AG20443 (cell line): ENCODE results near the gene CLEC3B.
"Not testable (repeated sequence)": the region's sequence is repeated elsewhere in the genome, so short reads cannot be mapped to it uniquely, and the experiment has no call there.

Experiments
- DNase-seq: peaks from one replicate; pipeline ENCODE4 v3.0.0; 2012; ENCODE audit warnings: low spot score, mixed read lengths

CLEC3B gene

GRCh38 chr3:45035441-45036301, 9.6 kb downstream of the CLEC3B start:
- DNase-seq: peak; percentile 59

- DNase-seq: peak; percentile 92
Measured at GRCh38 chr3:45037720-45038455, 11.8 kb downstream of the CLEC3B start.

- DNase-seq: no peak
Measured at GRCh38 chr3:45041666-45042065, 15.6 kb downstream of the CLEC3B start.

- no peak for DNase-seq
Measured at GRCh38 chr3:45042162-45042561, 16.1 kb downstream of the CLEC3B start.

GRCh38 chr3:45043728-45044299, 17.7 kb downstream of the CLEC3B start:
- peak; percentile 84 for DNase-seq

GRCh38 chr3:45048244-45048643, 22.1 kb downstream of the CLEC3B start:
- DNase-seq: peak; percentile 72

- no peak for DNase-seq
Measured at GRCh38 chr3:45049807-45050206, 23.7 kb downstream of the CLEC3B start.

- no peak for DNase-seq
Measured at GRCh38 chr3:45051685-45052084, 25.6 kb downstream of the CLEC3B start.

GRCh38 chr3:45053805-45054195, 27.7 kb downstream of the CLEC3B start:
- not testable (repeated sequence) for DNase-seq

- peak; percentile 58 for DNase-seq
Measured at GRCh38 chr3:45054196-45054857, 28.2 kb downstream of the CLEC3B start.

GRCh38 chr3:45055032-45055410, 28.9 kb downstream of the CLEC3B start:
- DNase-seq: peak; percentile 57

GRCh38 chr3:45055411-45056143, 29.5 kb downstream of the CLEC3B start:
- peak; percentile 46 for DNase-seq

GRCh38 chr3:45056608-45057301, 30.7 kb downstream of the CLEC3B start:
- DNase-seq: no peak

GRCh38 chr3:45057557-45057956, 31.5 kb downstream of the CLEC3B start:
- DNase-seq: no peak

GRCh38 chr3:45059132-45059531, 33.0 kb downstream of the CLEC3B start:
- DNase-seq: no peak

- peak; percentile 31 for DNase-seq
Measured at GRCh38 chr3:45060165-45060892, 34.2 kb downstream of the CLEC3B start.

- no peak for DNase-seq
Measured at GRCh38 chr3:45062697-45063070, 36.6 kb downstream of the CLEC3B start.

GRCh38 chr3:45064512-45065372, 38.6 kb downstream of the CLEC3B start:
- DNase-seq: no peak

- no peak for DNase-seq
Measured at GRCh38 chr3:45065373-45065720, 39.2 kb downstream of the CLEC3B start.
